Osteocyte (in vitro differentiated cells): ENCODE data around the gene RAD51B. TPM values are rescaled to one million over a fixed set of nuclear protein-coding genes. Genes with fewer than 3 reads are reported as not detected.

Experiments used
- DNase-seq: peaks from one replicate; pipeline ENCODE4 v3.0.0; 2021; ENCODE audit warnings: mixed read lengths; ENCODE audit not compliant: unreplicated experiment; ENCODE audit errors: extremely low spot score
- H3K27ac Mint-ChIP-seq: one replicate; pipeline ENCODE4 v1.8.0; 2021; ENCODE audit warnings: mild to moderate bottlenecking, mixed read lengths; ENCODE audit not compliant: unreplicated experiment
- H3K27me3 Mint-ChIP-seq: one replicate; pipeline ENCODE4 v1.8.0; 2021; ENCODE audit warnings: mixed read lengths; ENCODE audit not compliant: unreplicated experiment
- H3K36me3 Mint-ChIP-seq: one replicate; pipeline ENCODE4 v1.8.0; 2021; ENCODE audit warnings: mixed read lengths; ENCODE audit not compliant: unreplicated experiment
- H3K4me1 Mint-ChIP-seq: one replicate; pipeline ENCODE4 v1.8.0; 2021; ENCODE audit warnings: mixed read lengths; ENCODE audit not compliant: unreplicated experiment
- H3K4me3 Mint-ChIP-seq: one replicate; pipeline ENCODE4 v1.8.0; 2021; ENCODE audit warnings: mild to moderate bottlenecking, moderate library complexity, mixed read lengths; ENCODE audit not compliant: unreplicated experiment
- H3K9me3 Mint-ChIP-seq: one replicate; pipeline ENCODE4 v1.8.0; 2021; ENCODE audit warnings: mixed read lengths; ENCODE audit not compliant: unreplicated experiment
- CTCF ChIP-seq: fragments of 200-600 bp; sonication (generic); IDR thresholded peaks from 2 replicates; pipeline ENCODE4 v1.5.0; 2021; ENCODE audit warnings: antibody characterized with exemption, mild to moderate bottlenecking, moderate library complexity
- total RNA-seq: library from RNA; stranded (reverse); gene quantifications from 2 replicates; pipeline ENCODE4 v1.2.1, GENCODE V29; 2021

Gene RAD51B
- total RNA-seq, 1 donor from 2014 or later = 12.7 TPM

GRCh38 chr14:68318828-68319227 is 499.2 kb downstream of the RAD51B start:
- DNase-seq = no peak
- no peaks in the 10 kb centered on the region for H3K27me3 Mint-ChIP-seq
- no peak overlapping the region for H3K4me3 Mint-ChIP-seq
- H3K4me1 Mint-ChIP-seq = peaks cover 20% of the 10 kb centered on the region
- TF ChIP-seq CTCF = no peak
- H3K27ac Mint-ChIP-seq = peak overlapping the region; percentile 40
- no peaks in the 10 kb centered on the region for H3K9me3 Mint-ChIP-seq
- no peaks in the 10 kb centered on the region for H3K36me3 Mint-ChIP-seq

- H3K27ac Mint-ChIP-seq = no peak overlapping the region
- H3K4me3 Mint-ChIP-seq = no peak overlapping the region
- DNase-seq = no peak
- H3K36me3 Mint-ChIP-seq = no peaks in the 10 kb centered on the region
- no peaks in the 10 kb centered on the region for H3K9me3 Mint-ChIP-seq
- no peaks in the 10 kb centered on the region for H3K27me3 Mint-ChIP-seq
- peaks cover 20% of the 10 kb centered on the region for H3K4me1 Mint-ChIP-seq
- TF ChIP-seq CTCF = no peak
These were observed 500.9 kb downstream of the RAD51B start for GRCh38 chr14:68320495-68320894.

GRCh38 chr14:68322940-68323620 is 503.5 kb downstream of the RAD51B start:
- Mint-ChIP-seq H3K36me3 (peaks cover 2% of the 10 kb centered on the region), H3K27me3 (no peaks in the 10 kb centered on the region), H3K4me1 (peaks cover 19% of the 10 kb centered on the region), H3K27ac (no peak overlapping the region), H3K9me3 (no peaks in the 10 kb centered on the region), H3K4me3 (no peak overlapping the region)
- no peak for DNase-seq
- no peak for TF ChIP-seq CTCF

GRCh38 chr14:68325267-68325807 is 505.8 kb downstream of the RAD51B start:
- Mint-ChIP-seq H3K4me3 (no peak overlapping the region), H3K36me3 (peaks cover 2% of the 10 kb centered on the region), H3K27ac (no peak overlapping the region), H3K9me3 (no peaks in the 10 kb centered on the region), H3K27me3 (no peaks in the 10 kb centered on the region), H3K4me1 (peaks cover 5% of the 10 kb centered on the region)
- TF ChIP-seq CTCF = no peak
- no peak for DNase-seq

- Mint-ChIP-seq H3K27me3 (no peaks in the 10 kb centered on the region), H3K9me3 (no peaks in the 10 kb centered on the region), H3K4me3 (no peak overlapping the region), H3K36me3 (peaks cover 2% of the 10 kb centered on the region), H3K4me1 (peaks cover 4% of the 10 kb centered on the region), H3K27ac (no peak overlapping the region)
- DNase-seq = no peak
- TF ChIP-seq CTCF = no peak
These were observed 507.7 kb downstream of the RAD51B start for GRCh38 chr14:68327231-68327630.
